Measurements from ENCODE around the gene VIL1.

GRCh38 chr2:218397820-218398436 is 21.0 kb upstream of the VIL1 start:
- TF ChIP-seq ZNF274 (IDR thresholded peaks at IDR 0.05; ENCODE audit: low read depth, low read length) (no peak), YY1 (IDR thresholded peaks at IDR 0.05; ENCODE audit: insufficient read depth, insufficient read length) (no peak), SUZ12 (IDR thresholded peaks at IDR 0.05; ENCODE audit: extremely low read depth, insufficient read depth, insufficient read length) (no peak)
